GM18526 (cell line): Measurements from ENCODE around the gene MST1.

Experiments used
- POLR2A ChIP-seq: IDR thresholded peaks from 3 replicates; pipeline ENCODE4 v1.6.1; 2011; ENCODE audit not compliant: insufficient read length; ENCODE audit errors: extremely low read depth

Gene MST1

DNA sequence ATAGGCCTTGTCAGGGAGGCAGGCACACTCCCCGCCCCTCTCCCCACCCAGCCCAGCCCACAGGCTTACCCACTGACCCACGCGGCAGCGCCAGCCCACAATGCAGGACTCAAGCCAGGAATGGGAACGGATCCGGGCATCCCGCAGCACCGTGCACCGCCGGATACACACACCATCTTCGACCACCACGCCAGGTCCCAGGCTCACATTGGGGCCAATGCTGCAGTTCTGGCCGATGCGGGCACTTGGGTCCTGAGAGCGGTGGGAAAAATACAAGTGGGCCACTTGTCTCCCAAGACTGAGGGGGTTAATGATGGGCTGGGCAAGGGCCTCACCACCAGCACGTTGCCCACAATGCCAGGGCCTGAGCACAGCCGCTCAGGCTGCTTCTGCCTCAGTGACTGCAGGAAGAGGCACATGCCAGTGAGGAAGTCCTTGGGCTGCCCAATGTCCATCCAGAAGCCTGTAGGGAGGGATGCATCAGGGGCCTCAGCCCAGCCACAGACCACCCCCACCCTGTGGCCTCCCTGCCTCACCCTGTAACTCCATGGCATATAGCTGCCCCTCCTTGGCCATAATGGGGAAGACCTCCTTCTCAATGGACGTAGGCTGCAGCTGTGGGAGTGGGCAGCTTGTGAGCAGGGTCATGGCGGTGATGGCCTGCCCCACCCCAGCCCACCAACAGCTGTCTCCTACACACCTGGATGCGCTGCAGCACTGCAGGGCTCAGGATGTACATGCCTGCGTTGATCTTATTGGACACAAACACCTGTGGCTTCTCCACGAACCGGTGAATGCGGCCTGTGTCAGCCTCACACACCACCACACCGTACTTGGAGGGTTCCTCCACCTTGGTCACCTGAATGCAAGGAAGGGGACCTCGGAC lies 32.9 kb upstream of the MST1 start:
- no peak for TF ChIP-seq POLR2A

- TF ChIP-seq POLR2A, result no peak
Observed at GRCh38 chr3:49721596-49721895, 32.3 kb upstream of the MST1 start.

DNA sequence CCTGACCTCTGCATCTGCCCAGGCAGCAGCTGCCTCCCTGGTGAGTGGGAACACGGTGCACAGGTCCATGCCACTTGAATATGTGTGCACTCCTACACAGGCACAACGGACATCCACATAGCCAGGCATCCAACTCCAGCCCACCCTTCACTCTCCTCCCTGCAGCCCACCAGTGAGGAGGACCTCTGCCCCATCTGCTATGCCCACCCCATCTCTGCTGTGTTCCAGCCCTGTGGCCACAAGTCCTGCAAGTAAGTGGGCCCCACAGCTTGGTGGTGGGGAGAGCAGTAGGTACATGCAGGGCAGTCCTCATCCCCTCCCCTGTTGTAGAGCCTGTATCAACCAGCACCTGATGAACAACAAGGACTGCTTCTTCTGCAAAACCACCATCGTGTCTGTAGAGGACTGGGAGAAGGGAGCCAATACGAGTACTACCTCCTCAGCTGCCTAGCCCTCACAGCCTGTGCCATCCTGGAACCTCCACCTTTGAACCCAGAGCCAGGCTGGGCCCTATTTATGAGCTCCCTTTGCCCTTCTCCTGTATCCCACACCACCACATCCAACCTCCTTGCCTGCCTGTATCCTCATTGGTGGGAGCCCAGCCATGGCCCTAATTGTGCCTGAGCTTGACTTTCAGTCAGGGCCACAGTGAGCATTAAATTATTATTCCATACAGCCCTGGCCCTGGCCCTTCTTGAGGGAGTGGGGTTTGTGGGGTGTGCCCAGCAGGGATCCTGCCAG lies 31.8 kb upstream of the MST1 start:
- TF ChIP-seq POLR2A, result peak; percentile 6

GRCh38 chr3:49719214-49719884 lies 30.1 kb upstream of the MST1 start, which contains the start of gene AMIGO3:
AMIGO3 (minus strand) TSS chr3:49719684; CDS start chr3:49719465, 219 bp downstream.
- peak; percentile 91 for TF ChIP-seq POLR2A

GRCh38 chr3:49718858-49719213 lies 29.6 kb upstream of the MST1 start:
- TF ChIP-seq POLR2A, result no peak

- peak; percentile 24 for TF ChIP-seq POLR2A
Observed at GRCh38 chr3:49717959-49718857, 28.9 kb upstream of the MST1 start.

DNA sequence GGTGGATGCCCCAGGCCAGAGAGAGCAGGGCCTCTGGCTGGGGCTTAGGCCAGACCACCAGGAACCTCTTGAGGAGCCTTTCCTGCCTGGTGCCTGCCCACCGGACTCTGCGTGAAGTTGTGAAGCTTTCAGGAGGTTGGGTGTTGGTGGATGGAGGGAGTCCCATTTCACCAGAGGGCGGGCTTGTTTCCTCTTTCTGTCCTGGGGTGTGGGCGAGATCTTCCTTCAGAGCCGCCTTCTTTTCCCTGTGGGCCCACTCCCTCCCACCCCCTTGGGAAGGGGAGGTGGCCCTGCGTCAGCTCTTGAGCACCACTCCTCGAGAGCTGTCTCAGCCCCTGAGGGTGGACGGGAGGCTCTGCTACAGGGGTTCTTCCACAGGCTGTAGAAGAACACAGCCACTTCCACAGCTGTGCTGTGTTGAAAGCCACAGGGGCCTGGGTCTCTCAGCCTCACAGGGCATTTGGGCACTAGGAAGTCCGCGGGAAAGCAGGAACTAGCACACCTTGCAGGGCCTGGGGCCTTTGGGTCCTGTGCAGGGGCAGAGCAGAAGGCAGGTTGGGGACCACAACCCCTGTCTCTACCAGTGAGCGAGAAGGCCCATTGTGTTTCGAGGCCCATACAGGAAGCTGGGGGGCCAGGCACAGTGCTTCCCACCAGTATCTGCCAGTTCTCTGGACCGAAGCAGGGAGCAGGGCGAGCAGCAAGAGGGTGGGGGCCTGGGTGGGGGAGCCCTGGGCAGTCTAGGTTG lies 28.1 kb upstream of the MST1 start:
- TF ChIP-seq POLR2A, result no peak

DNA sequence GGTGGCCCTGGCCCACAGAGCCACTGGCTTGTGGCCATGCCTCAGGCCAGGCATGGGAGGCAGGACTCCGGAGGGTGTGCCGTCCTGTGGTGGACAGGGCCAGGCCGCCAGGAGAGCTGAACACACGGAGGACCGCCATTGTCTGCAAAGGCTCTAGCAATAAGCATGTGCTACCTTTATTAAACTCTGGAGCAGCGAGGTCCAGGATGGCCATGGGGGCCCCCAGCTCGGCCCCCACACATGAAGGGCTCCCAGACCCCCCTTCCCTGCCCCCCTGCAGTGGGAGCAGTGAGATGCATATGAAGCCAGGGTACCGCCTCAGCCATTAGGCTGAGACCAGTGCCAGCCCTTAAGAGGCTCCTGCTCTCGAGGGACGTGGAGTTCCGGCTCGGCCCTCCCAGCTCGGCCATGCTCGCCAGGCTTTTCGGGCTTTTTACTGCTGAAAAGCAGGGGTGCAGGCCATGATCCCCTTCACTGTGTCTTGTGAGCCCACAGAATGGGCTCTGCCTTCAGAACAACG lies 27.5 kb upstream of the MST1 start:
- no peak for TF ChIP-seq POLR2A

DNA sequence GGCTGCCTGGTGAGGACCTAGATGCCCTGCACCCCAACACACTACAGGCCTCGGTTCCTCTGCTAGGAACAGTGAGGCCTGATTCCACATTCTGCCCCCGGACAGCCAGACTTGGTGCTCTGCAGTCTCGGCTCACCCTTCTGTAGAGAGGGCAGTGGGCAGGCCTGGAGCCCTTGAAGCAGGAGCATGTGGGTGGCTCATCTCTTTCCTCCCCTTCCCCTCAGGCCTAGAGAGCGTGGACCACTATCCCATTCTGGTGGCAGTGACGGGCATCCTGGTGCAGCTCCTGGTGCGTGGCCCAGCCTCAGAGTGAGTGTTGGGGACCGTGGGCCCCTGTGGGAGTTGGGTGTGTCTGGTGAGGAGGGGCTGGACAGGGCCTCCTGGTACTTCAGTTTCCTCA lies 26.9 kb upstream of the MST1 start:
- TF ChIP-seq POLR2A, result no peak

DNA sequence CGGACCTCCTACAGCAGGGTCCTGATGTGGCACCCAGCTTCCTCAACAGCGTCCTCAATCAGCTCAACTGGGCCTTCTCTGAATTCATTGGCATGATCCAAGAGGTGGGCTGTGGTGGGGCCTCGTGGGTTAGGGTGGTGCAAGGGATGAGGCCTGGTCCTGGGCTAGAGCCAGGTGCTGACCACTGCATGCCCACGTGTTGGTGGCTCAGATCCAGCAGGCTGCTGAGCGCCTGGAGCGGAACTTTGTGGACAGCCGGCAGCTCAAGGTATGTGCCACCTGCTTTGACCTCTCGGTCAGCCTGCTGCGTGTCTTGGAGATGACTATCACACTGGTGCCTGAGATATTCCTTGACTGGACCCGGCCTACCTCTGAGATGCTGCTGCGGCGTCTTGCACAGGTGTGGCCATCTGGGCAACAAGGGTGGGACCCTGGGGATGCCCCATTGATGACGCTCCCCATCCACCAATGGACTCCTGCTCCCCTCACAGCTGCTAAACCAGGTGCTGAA lies 26.4 kb upstream of the MST1 start:
- no peak for TF ChIP-seq POLR2A

DNA sequence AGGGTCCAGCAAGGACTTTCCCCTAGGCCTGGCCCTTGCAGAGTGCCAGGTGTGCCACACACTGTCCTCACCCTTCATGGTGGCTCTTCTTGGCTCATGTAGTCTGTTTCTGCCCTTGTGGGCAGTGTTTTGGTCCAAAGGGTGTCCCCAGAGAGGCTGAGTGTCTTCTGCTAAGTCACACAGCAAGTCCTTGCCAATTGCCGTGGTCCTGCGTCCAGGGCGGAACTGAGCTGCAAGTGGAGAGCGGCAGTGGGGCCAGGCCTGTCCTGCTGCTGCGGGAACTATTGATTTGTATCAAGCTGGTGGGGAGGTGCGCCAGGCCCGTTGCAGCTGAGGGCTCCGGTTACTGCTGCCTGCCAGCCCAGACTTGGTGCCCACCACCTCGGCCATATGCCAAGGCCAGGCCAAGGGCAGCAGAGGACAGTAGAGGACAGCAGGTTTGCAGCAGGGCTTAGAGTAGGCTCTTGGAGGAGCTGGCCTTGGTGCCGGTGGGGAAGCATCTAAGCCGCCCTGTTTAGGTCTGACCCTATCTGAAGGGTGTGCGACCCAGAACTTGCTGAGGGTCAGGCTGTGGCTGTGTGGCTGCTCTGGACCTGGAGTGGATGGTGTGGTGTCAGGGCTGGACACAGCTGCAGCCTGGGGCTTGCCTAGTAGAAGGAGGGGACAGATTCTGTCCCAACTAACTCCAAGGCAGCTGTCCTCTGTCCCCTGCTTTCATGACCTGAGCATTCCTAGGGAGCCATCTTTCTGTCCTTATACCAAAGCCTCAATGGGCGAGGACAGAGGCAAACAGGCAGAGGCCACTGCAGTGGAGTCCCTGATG lies 25.7 kb upstream of the MST1 start:
- TF ChIP-seq POLR2A, result no peak

- no peak for TF ChIP-seq POLR2A
Observed at GRCh38 chr3:49713336-49714105, 24.2 kb upstream of the MST1 start.

GRCh38 chr3:49712631-49713317 lies 23.5 kb upstream of the MST1 start:
- no peak for TF ChIP-seq POLR2A
